ENCODE measurements around the gene HERC6. TPM values are rescaled to one million over a fixed set of nuclear protein-coding genes. Genes with fewer than 3 reads are reported as not detected.
"Not testable (repeated sequence)": the region's sequence is repeated elsewhere in the genome, so short reads cannot be mapped to it uniquely, and the experiment has no call there.

The HERC6 gene
- 6.8 and 13.7 TPM in 2 replicates for total RNA-seq (2014; rRNA removed; shearing (Covaris generic))

- peak; percentile 91 for DNase-seq (ENCODE audit: low read depth)
These were observed at the start of gene HERC6 for GRCh38 chr4:88378691-88379559. Gene HERC6, plus strand, starts transcription at chr4:88378852. Its CDS starts 70 bp downstream, at chr4:88378922.

- no peak for DNase-seq (ENCODE audit: low read depth)
These were observed 44.8 kb upstream of the HERC6 start for GRCh38 chr4:88333741-88334405.

GRCh38 chr4:88335092-88335665 is 43.5 kb upstream of the HERC6 start:
- peak; percentile 1 for DNase-seq (ENCODE audit: low read depth)

- DNase-seq (ENCODE audit: low read depth) = peak; percentile 83
These were observed 37.1 kb upstream of the HERC6 start for GRCh38 chr4:88341227-88342192.

- DNase-seq (ENCODE audit: low read depth) = not testable (repeated sequence)
These were observed 31.8 kb upstream of the HERC6 start for GRCh38 chr4:88346902-88347301.

GRCh38 chr4:88348761-88349160 is 29.9 kb upstream of the HERC6 start:
- DNase-seq (ENCODE audit: low read depth) = not testable (repeated sequence)

- DNase-seq (ENCODE audit: low read depth) = no peak
These were observed 27.9 kb upstream of the HERC6 start for GRCh38 chr4:88350786-88351185.

GRCh38 chr4:88352062-88352740 is 26.5 kb upstream of the HERC6 start:
- peak; percentile 25 for DNase-seq (ENCODE audit: low read depth)

- no peak for DNase-seq (ENCODE audit: low read depth)
These were observed 25.3 kb upstream of the HERC6 start for GRCh38 chr4:88353324-88353723.

- no peak for DNase-seq (ENCODE audit: low read depth)
These were observed 21.9 kb upstream of the HERC6 start for GRCh38 chr4:88356771-88357170.

GRCh38 chr4:88357262-88357661 is 21.4 kb upstream of the HERC6 start:
- no peak for DNase-seq (ENCODE audit: low read depth)

GRCh38 chr4:88359558-88359957 is 19.1 kb upstream of the HERC6 start:
- no peak for DNase-seq (ENCODE audit: low read depth)

GRCh38 chr4:88360256-88360655 is 18.4 kb upstream of the HERC6 start:
- DNase-seq (ENCODE audit: low read depth) = no peak

- DNase-seq (ENCODE audit: low read depth) = no peak
These were observed 17.9 kb upstream of the HERC6 start for GRCh38 chr4:88360791-88361190.

- not testable (repeated sequence) for DNase-seq (ENCODE audit: low read depth)
These were observed 17.4 kb upstream of the HERC6 start for GRCh38 chr4:88361217-88361773.

- no peak for DNase-seq (ENCODE audit: low read depth)
These were observed 12.2 kb upstream of the HERC6 start for GRCh38 chr4:88366460-88366859.

- DNase-seq (ENCODE audit: low read depth) = no peak
These were observed 10.8 kb upstream of the HERC6 start for GRCh38 chr4:88367826-88368225.

- DNase-seq (ENCODE audit: low read depth) = peak; percentile 46
These were observed 9.4 kb upstream of the HERC6 start for GRCh38 chr4:88369180-88369812.

- no peak for DNase-seq (ENCODE audit: low read depth)
These were observed 2.5 kb downstream of the HERC6 start for GRCh38 chr4:88381123-88381522.

- DNase-seq (ENCODE audit: low read depth) = peak; percentile 22
These were observed 4.0 kb downstream of the HERC6 start for GRCh38 chr4:88382621-88383020.
